Measurements from ENCODE around the gene OR6S1. TPM values are rescaled to one million over a fixed set of nuclear protein-coding genes. Genes with fewer than 3 reads are reported as not detected.
A peak's percentile ranks its signal among the peaks of the same experiment; 100 is the strongest.

The OR6S1 gene
- total and polyA plus RNA-seq, 2 experiments from 2014 or later: not detected

DNA sequence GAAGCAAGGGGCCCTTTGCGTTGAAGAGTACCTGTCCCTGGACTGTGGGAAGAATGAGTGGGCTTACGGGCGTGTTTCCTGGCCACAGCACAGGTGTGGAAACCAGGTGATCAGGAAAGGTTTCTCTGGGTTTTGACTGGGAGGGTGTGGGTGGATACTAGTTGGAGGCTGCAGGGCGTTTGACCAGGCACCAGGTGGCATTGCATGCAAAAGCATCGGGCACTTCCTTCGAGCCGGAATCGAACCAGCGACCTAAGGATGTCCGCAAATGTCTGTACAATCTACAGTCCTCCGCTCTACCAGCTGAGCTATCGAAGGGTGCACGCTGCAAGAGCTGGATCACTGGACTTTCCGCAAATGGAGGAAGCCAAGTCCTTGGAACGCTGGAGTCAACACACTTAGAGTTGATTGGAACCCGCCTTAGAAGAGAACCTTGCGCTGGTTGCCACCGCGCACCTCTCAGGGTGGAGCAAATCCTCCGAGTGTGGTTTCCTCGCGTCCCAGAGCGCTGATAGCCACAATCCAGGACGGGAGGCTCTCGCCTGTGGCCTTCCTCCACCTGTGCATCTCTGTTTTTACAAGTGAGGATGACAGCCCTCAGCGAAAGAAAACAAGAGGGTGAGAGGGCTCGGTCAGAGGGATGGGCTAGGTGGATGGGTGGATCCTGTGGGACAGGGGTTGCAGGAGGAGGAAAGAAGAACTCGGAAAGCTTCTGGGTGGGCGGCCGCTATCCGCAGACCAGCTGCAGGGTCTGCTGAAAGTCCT, 21.7 kb upstream of the OR6S1 start:
- Histone ChIP-seq H3K4me2 (peak overlapping the region; percentile 72), H3K27ac (no peak overlapping the region), H2AFZ (peak overlapping the region; percentile 21), H3K27me3 (peaks cover 20% of the 10 kb centered on the region), H3K9me2 (replicated peaks; ENCODE audit: insufficient read depth) (no peaks in the 10 kb centered on the region), H3K36me3 (replicated peaks; ENCODE audit: insufficient read depth, low read depth) (no peaks in the 10 kb centered on the region), H3K4me3 (no peak overlapping the region), H3K9me3 (ENCODE audit: low read depth) (no peaks in the 10 kb centered on the region), H4K20me1 (ENCODE audit: insufficient read depth, poor library complexity, severe bottlenecking) (no peaks in the 10 kb centered on the region), H3K79me2 (no peaks in the 10 kb centered on the region), H3K4me1 (ENCODE audit: insufficient read depth) (no peaks in the 10 kb centered on the region)
- WGBS (ENCODE audit: low lambda C conversion rate, missing lambda C conversion rate): 7% methylated on average over 31 of the region's 31 CpGs
- TF ChIP-seq EZH2 (IDR thresholded peaks at IDR 0.05; ENCODE audit: borderline replicate concordance): peak; percentile 37
- no peak for TF ChIP-seq EZH2phosphoT487 (IDR thresholded peaks at IDR 0.05; ENCODE audit: low read depth, severe bottlenecking, unreplicated experiment)
- TF ChIP-seq CTCF (IDR thresholded peaks at IDR 0.05; ENCODE audit: poor library complexity): peak; percentile 39
- peak; percentile 74 for DNase-seq (ENCODE audit: low spot score)

DNA sequence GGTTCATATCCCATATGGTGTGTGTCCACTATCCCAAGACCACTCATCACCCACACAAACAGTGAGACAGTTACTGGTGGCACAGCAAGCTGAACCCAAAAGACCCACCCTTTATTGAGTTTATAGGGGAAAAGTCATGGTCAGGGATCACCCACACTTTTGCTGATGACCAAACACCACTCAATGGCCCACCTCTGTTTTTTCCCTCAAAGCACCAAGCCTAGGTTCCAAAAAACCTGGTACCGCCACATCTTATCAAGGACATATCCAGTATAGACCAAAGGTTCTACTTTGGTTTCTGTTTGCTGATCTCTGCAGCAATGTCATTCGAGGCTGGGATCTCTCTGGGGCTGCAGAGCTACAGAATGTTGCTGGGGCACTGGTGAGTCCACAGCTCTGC, 19.7 kb upstream of the OR6S1 start:
- TF ChIP-seq CTCF (IDR thresholded peaks at IDR 0.05; ENCODE audit: poor library complexity) (no peak), EZH2phosphoT487 (IDR thresholded peaks at IDR 0.05; ENCODE audit: low read depth, severe bottlenecking, unreplicated experiment) (no peak), EZH2 (IDR thresholded peaks at IDR 0.05; ENCODE audit: borderline replicate concordance) (no peak)
- WGBS (ENCODE audit: low lambda C conversion rate, missing lambda C conversion rate): 73% methylated on average over 2 of the region's 2 CpGs
- Histone ChIP-seq H4K20me1 (ENCODE audit: insufficient read depth, poor library complexity, severe bottlenecking) (no peaks in the 10 kb centered on the region), H3K36me3 (replicated peaks; ENCODE audit: insufficient read depth, low read depth) (no peaks in the 10 kb centered on the region), H3K4me1 (ENCODE audit: insufficient read depth) (no peaks in the 10 kb centered on the region), H3K27ac (no peak overlapping the region), H3K4me2 (no peak overlapping the region), H3K9me3 (ENCODE audit: low read depth) (no peaks in the 10 kb centered on the region), H3K27me3 (peaks cover 30% of the 10 kb centered on the region), H3K79me2 (no peaks in the 10 kb centered on the region), H2AFZ (no peak overlapping the region), H3K4me3 (no peak overlapping the region), H3K9me2 (replicated peaks; ENCODE audit: insufficient read depth) (no peaks in the 10 kb centered on the region)
- DNase-seq (ENCODE audit: low spot score): no peak

DNA sequence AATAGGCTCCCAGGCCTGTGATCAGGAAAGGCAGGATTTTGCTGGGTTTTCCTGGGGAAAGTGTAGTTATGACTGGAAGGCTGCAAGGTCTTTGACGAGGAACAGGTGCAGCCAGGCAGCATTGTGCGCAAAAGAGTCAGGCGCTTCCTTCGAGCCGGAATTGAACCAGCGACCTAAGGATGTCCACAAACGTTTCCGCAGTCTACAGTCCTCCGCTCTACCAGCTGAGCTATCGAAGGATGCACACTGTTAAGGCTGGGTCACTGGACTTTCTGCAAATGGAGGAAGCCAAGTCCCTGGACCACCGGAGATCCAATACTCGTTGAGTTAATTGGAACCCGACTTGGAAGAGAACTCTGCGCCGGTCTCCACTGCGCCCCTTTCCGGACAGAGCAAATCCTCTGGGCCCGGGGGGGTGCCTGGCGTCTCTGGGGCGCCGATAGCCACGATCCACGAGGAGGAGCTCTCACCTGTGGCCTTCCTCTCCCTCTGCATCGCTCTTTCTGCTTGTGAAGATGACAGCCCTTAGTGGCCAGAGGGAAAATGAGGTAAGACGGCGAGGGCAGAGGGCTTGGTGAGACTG, 18.4 kb upstream of the OR6S1 start:
- H3K27ac ChIP-seq: no peak overlapping the region
- DNase-seq (ENCODE audit: low spot score): no peak
- no peak overlapping the region for H3K4me3 ChIP-seq
- H3K4me2 ChIP-seq: no peak overlapping the region
- H4K20me1 ChIP-seq (ENCODE audit: insufficient read depth, poor library complexity, severe bottlenecking): no peaks in the 10 kb centered on the region
- 85% methylated on average over 26 of the region's 26 CpGs for WGBS (ENCODE audit: low lambda C conversion rate, missing lambda C conversion rate)
- TF ChIP-seq EZH2phosphoT487 (IDR thresholded peaks at IDR 0.05; ENCODE audit: low read depth, severe bottlenecking, unreplicated experiment): no peak
- H3K9me2 ChIP-seq (replicated peaks; ENCODE audit: insufficient read depth): no peaks in the 10 kb centered on the region
- H3K4me1 ChIP-seq (ENCODE audit: insufficient read depth): no peaks in the 10 kb centered on the region
- no peaks in the 10 kb centered on the region for H3K79me2 ChIP-seq
- H2AFZ ChIP-seq: no peak overlapping the region
- peaks cover 41% of the 10 kb centered on the region for H3K27me3 ChIP-seq
- H3K9me3 ChIP-seq (ENCODE audit: low read depth): no peaks in the 10 kb centered on the region
- no peaks in the 10 kb centered on the region for H3K36me3 ChIP-seq (replicated peaks; ENCODE audit: insufficient read depth, low read depth)

DNA sequence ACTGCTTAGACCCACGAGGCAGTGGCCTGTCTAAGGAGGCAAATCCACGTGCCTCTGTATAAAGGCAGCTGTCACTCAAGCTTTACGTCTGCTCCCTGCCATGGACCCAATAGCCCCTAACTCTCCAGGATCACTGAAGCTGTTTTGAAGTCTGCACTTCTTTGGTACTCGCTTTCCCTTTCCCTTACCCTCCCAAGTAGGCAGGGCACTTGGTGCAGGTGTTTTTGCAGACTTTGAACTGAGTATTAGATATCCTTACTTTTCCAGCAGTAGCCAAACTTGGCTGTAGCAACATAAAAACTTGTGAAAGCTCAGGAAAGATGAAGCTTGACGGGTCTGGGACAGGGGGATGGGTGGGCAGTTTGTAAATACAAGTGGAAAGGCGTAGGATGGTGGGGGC, 17.8 kb upstream of the OR6S1 start:
- Histone ChIP-seq H3K4me3 (no peak overlapping the region), H3K27me3 (peaks cover 41% of the 10 kb centered on the region), H3K9me3 (ENCODE audit: low read depth) (no peaks in the 10 kb centered on the region), H3K4me1 (ENCODE audit: insufficient read depth) (no peaks in the 10 kb centered on the region), H3K9me2 (replicated peaks; ENCODE audit: insufficient read depth) (no peaks in the 10 kb centered on the region), H3K79me2 (no peaks in the 10 kb centered on the region), H3K36me3 (replicated peaks; ENCODE audit: insufficient read depth, low read depth) (no peaks in the 10 kb centered on the region), H2AFZ (no peak overlapping the region), H3K27ac (no peak overlapping the region), H4K20me1 (ENCODE audit: insufficient read depth, poor library complexity, severe bottlenecking) (no peaks in the 10 kb centered on the region), H3K4me2 (no peak overlapping the region)
- DNase-seq (ENCODE audit: low spot score): no peak
- no peak for TF ChIP-seq EZH2phosphoT487 (IDR thresholded peaks at IDR 0.05; ENCODE audit: low read depth, severe bottlenecking, unreplicated experiment)
- TF ChIP-seq EZH2 (IDR thresholded peaks at IDR 0.05; ENCODE audit: borderline replicate concordance): no peak
- no peak for TF ChIP-seq CTCF (IDR thresholded peaks at IDR 0.05; ENCODE audit: poor library complexity)
- 86% methylated on average over 6 of the region's 6 CpGs for WGBS (ENCODE audit: low lambda C conversion rate, missing lambda C conversion rate)

Data from hepatocyte (in vitro differentiated cells).